RKO (cell line): ENCODE results near the gene GPR151.
A peak's percentile ranks its signal among the peaks of the same experiment; 100 is the strongest.
"Not testable (repeated sequence)": the region's sequence is repeated elsewhere in the genome, so short reads cannot be mapped to it uniquely, and the experiment has no call there.

Experiments
- DNase-seq: peaks from one replicate; pipeline ENCODE4 v3.0.0-alpha.2; 2016; ENCODE audit warnings: low spot score

GPR151 gene

DNA sequence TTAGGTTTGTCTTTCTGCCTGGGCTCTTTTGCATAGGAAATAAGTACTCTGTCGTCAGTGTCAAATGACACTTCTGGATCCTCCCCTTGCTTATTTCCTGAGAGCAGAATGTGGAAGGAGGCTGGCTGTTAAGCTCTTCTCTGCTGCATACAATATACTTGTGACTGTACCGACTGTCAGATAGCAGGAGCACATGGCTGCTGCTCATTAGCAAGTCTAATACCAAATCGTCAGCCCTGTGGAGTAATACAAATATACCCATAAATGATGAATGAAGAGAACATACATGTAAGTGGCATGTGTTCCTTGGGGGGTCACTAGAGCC is at the start of gene GPR151:
Gene GPR151, minus strand, starts transcription at position 40 of the 325 bp plus-strand sequence. CDS start 77 bp downstream, outside the sequence.
- no peak for DNase-seq

- no peak for DNase-seq
Observed at GRCh38 chr5:146564007-146564762, 48.2 kb upstream of the GPR151 start.

DNA sequence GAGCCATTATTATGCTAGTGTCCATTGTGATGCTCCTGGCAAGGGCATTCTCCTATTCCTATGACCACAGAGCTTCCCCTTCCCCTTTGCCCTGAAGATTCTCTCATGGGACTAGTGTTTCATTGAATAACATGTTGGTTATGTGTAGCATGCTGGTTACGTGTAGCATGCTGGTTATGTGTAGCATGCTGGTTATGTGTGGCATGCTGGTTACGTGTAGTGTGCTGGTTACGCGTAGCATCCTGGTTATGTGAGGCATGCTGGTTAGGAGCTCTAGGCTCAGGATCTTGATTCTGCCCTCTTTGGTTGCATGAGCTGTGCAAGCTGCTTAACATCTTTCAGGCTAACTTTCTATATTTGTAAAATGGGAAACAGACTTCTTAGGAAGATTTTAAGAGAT is 46.5 kb upstream of the GPR151 start:
- no peak for DNase-seq

DNA sequence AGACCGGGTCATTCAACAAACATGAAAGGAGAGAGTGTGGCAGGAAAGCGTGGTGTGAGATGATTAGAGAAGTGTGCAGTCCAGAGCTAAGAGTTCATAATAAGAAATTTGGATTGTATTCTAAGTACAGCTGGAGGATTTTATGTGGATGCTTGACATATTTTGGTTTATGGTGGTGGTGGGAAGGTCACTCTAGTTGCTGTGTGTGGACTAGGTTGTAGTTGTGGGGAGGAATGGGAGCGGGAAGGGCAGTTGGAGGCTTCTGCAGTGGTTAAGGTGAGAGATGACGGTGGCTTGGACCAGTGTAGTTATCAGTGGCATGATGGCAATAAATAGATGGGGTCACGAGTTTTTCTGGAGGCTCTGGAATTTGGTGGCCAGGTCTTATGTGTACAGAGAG is 45.7 kb upstream of the GPR151 start:
- DNase-seq, result no peak

DNA sequence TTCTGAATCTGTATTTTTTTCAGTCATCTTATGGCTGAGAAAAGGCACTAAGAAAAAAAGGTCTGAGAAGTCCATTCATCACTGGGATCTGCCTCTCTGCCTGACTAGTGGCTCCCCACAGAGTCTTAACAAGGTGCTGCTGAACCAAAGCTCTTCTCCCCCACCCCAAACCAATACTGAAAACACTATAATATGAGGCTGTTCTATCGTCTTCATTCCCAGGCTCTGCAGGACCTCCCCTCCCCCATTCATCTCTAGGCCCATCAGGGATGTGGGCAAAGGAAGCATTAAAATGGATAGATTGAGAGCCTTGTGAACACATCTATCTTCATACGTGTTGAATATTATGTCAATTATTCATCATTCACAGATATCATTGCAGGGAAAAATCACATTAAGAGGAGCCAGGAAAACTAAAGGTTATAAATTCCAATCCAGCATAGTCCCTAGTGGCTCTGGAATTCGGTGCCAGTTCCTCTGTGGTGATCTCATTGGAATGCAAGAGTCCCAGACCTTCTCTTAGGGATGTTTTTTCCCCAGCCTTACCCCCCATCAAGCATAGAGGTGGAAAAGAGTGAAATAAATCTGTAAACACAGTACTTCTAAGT is 44.3 kb upstream of the GPR151 start:
- DNase-seq, result no peak

DNA sequence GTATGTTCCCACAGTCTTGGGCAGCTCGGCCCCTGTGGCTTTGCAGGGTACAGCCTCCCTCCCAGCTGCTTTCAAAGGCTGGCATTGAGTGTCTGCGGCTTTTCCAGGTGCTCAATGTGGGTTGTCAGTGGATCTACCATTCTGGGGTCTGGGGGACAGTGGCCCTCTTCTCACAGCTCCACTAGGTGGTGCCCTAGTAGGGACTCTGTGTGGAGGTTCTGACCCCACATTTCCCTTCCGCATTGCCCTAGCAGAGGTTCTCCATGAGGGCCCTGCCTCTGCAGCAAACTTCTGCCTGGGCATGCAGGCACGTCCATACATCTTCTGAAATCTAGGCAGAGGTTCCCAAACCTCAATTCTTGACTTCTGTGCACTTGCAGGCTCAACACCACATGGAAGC is 40.9 kb upstream of the GPR151 start:
- not testable (repeated sequence) for DNase-seq

DNA sequence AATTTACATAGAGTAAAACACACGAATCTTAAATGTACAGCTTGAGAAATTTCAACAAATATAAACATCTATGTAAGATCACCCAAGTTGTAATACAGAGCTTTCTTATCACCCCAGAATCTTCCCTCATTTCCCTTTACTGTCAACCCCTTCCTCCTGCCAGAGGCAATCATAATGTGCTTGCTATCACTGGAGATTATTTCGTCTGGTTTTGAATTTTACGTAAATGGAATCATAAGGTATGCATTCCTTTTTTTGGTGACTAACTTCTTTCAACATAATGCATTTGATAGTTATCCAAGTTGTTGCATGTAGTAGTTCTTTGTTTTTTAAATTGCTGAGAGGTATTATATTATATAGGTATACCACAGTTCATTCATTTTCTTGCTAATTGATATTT is 37.5 kb upstream of the GPR151 start:
- no peak for DNase-seq

- no peak for DNase-seq
Observed at GRCh38 chr5:146549615-146550014, 33.6 kb upstream of the GPR151 start.

DNA sequence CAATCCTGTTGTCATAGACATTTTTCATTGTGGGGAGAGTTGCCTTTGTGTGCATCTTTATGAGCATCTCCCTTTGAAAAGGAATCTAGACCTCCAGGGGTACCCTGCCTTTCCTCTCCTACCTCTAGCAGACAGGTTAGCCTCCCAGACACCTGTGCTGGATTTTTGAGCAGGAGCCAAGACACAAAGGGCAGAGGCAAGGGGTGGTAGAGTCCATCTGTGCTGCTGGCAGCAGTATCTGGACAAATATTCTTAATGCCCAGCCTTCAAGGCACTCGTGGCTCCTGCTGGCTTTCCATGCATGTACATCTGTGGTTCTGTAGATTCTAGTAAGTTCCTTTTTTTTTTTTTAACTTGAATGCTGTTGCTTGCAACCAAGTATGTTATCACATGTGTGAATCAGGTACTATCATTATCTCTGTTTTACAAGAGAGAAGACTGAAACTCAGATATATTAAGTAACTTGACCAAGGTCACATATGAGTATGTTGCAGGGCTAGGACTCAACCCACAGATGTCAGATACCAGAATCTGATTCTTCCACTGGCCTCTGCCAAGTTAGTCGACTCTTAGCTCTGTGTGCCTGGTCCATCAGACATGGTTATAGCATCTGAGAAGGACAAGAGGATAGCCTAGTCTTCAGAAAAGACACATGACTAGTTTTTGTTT is 32.9 kb upstream of the GPR151 start:
- DNase-seq, result no peak

DNA sequence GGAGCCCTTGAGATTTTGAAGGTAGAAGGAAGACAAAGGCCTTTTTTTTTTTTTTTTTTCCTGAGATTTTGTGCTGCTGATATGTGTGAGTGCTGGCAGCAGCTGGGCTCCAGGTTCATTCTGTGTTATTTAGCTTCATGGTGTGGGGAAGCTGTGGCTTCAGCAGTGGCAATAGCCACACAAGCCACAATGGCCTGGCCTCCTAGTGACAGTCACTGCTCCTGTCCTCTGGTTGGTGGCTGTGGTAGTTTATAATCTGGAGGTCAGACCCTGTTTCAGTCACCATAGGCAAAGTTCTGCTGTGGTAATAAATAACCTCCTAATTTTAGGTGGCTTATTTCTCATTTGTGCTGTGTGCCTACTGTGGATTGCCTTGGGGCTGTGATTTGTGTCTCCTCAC is 28.2 kb upstream of the GPR151 start:
- no peak for DNase-seq

- DNase-seq, result peak; percentile 68
Observed at GRCh38 chr5:146541958-146542849, 26.2 kb upstream of the GPR151 start.

GRCh38 chr5:146540414-146540813 is 24.4 kb upstream of the GPR151 start:
- DNase-seq, result no peak

GRCh38 chr5:146539973-146540372 is 24.0 kb upstream of the GPR151 start:
- DNase-seq, result no peak

DNA sequence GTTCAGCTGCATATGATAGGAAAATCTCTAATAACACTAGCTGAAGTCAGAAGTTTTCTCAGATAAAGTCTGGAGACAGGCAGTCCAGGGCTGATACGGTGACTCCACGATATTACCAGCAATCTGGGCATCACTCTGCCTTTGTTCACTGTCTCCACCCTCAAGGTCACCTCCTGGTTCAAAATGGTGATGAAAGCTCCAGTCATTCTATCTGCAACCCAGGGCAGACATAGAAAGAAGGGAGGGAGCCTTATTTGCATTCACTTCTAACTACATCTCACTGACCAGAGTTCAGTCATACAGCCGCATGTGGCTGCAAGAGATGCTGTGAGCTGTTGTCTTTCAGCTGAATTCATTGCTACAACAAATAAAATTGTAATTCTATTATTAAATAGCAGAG is 22.4 kb upstream of the GPR151 start:
- DNase-seq, result no peak

GRCh38 chr5:146533882-146534281 is 17.9 kb upstream of the GPR151 start:
- no peak for DNase-seq

GRCh38 chr5:146533260-146533857 is 17.4 kb upstream of the GPR151 start:
- DNase-seq, result peak; percentile 67

DNA sequence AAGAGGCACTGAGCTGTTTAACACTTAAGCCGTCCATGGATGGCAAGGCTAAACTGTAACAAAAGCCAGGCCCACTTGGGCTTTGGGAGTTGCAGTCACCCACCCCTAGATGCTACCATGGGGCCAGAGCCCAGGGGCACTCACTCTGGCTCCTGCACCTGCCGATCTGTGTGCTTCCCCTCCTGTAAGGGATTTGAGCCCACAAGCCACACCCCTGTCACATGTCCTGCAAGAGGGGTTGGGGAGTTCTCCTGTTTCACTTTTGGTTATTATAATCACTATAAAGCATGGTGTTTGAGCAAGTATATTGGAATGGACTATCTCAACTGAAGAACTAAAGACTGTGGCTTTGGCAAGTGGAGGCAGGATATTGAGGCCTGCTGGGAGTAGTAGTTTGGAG is 14.0 kb upstream of the GPR151 start:
- no peak for DNase-seq

DNA sequence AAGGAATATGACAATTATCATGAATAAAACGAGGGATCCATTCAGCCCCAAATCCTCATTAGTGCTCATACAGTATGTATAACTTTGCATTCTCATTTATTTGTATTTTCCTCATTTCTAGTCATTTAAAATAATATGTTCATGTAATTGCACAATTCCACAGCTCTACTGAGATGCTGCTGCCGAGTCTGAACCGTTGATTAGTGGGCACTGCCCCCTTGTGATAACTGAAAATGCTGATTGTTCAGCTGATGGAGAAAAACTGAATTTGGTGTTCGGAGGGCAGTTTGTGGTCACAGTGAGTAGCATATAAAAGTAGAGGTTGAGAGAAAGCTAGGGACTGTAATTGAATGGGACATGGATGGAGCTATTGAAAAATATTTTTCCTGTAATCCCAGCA is 12.2 kb upstream of the GPR151 start:
- peak; percentile 23 for DNase-seq

GRCh38 chr5:146527785-146528184 is 11.8 kb upstream of the GPR151 start:
- no peak for DNase-seq

- no peak for DNase-seq
Observed at GRCh38 chr5:146523698-146524097, 7.7 kb upstream of the GPR151 start.

DNA sequence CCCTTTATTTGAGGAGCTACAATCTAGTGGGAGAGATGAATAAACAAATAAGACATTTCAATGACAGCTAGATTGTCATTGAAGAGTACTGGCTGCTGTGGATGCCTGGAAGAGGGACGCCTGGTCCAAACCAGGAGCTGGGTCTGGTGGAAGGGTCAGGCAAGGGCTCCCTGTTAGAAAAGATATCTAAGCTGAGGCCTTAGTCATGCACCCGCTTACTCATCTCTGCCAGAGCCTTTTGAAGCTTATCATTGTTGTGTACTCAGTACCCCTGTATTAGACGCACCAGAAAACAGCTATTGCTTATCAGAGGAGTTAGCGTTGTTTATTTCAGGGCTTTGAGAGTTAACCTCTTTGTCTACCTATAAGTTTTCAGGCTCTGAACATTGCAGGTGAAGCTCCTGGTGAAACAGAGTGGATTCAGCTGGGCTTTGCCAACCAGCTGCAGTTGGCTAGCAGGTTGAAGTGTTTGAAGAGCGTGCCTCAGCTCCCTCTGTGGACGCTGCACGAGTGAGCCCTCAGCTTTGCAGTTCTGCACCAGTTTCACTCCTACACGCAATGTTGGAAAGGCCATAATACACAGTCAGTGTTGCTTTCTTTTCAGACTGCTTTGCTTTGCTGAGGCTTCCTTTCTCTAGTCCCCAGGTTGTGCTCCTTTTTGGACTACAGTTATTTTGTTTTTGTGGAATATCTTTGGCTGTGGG is 5.6 kb upstream of the GPR151 start:
- no peak for DNase-seq
